Measurements from ENCODE around the gene ARHGAP15.

DNA sequence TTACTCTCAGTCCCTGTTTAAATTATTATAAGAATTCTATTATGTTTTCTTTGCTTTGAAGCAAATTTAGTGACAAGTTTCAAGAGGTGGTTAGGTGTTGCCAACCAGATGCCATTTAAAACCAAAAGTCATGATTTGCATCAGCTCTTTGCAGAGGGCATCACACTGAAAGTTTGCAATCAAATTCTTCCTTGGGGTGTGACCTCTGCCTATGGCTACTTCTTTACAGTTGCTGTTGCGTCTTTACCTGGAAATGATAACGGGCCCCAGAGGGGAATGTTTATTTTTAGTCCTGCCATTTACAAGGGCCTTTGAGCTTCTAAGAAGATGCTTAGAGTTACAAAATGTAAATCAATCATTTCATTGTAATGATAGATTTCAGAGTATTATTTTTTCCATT lies 561.0 kb downstream of the ARHGAP15 start:
- TF ChIP-seq, protein P1, sequence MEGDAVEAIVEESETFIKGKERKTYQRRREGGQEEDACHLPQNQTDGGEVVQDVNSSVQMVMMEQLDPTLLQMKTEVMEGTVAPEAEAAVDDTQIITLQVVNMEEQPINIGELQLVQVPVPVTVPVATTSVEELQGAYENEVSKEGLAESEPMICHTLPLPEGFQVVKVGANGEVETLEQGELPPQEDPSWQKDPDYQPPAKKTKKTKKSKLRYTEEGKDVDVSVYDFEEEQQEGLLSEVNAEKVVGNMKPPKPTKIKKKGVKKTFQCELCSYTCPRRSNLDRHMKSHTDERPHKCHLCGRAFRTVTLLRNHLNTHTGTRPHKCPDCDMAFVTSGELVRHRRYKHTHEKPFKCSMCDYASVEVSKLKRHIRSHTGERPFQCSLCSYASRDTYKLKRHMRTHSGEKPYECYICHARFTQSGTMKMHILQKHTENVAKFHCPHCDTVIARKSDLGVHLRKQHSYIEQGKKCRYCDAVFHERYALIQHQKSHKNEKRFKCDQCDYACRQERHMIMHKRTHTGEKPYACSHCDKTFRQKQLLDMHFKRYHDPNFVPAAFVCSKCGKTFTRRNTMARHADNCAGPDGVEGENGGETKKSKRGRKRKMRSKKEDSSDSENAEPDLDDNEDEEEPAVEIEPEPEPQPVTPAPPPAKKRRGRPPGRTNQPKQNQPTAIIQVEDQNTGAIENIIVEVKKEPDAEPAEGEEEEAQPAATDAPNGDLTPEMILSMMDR (IDR thresholded peaks at IDR 0.05), result no peak
- TF ChIP-seq EP300 (IDR thresholded peaks at IDR 0.05) (no peak), POLR2A (IDR thresholded peaks at IDR 0.05) (no peak)
